ENCODE data around the gene PRMT2.

- no peak for TF ChIP-seq EZH2 (IDR thresholded peaks at IDR 0.05; ENCODE audit: borderline replicate concordance, low read length)
- TF ChIP-seq CTCF (conservative IDR thresholded peaks at IDR 0.05 in 1 of 2, IDR thresholded peaks at IDR 0.05 in 1 of 2; ENCODE audit: extremely low read depth in 1 of 2, insufficient read depth in 1 of 2, low read depth in 1 of 2, low read length in 2 of 2) = no peak
Observed at GRCh38 chr21:46619846-46620245, 15.6 kb upstream of the PRMT2 start.

All from mammary epithelial cell (primary cell).